ENCODE results near the gene CUTA. TPM values are rescaled to one million over a fixed set of nuclear protein-coding genes. Genes with fewer than 3 reads are reported as not detected.

The CUTA gene
- total and polyA plus RNA-seq, 5 experiments from 2014 or later, result 198 to 441 (median 338) TPM

GRCh38 chr6:33434961-33435360, 17.1 kb upstream of the CUTA start:
- peak overlapping the region in 2 of 10 donors; percentile 14 to 24 for H3K4me3 Mint-ChIP-seq
- H3K4me1 Mint-ChIP-seq, result peaks cover 31 to 48% (median 40%) of the 10 kb centered on the region in 4 donors
- POLR2A ChIA-PET, result interaction anchor here (1.1 to 1.2 kb wide), 2 partner anchors 25 to 29 kb away, joined by 3 to 4 read pairs; no protein-coding TSS in a partner anchor
- peak overlapping the region in 5 of 10 donors; percentile 25 to 82 (median 52) for H3K27ac Mint-ChIP-seq
- no peaks in the 10 kb centered on the region for H3K9me3 Mint-ChIP-seq
- H3K27me3 Mint-ChIP-seq, result no peaks in the 10 kb centered on the region
- ATAC-seq (no peak), DNase-seq (no peak)
- H3K36me3 Mint-ChIP-seq, result peaks cover 0 to 59% (median 9%) of the 10 kb centered on the region in 3 donors

GRCh38 chr6:33433544-33434191, 15.8 kb upstream of the CUTA start:
- Mint-ChIP-seq H3K4me1 (peaks cover 44 to 56% (median 50%) of the 10 kb centered on the region in 4 donors), H3K36me3 (peaks cover 0 to 46% (median 4%) of the 10 kb centered on the region in 3 donors), H3K9me3 (no peaks in the 10 kb centered on the region), H3K4me3 (peak overlapping the region in 7 of 10 donors; percentile 8 to 90 (median 25)), H3K27ac (peak overlapping the region in 9 of 10 donors; percentile 23 to 91 (median 78)), H3K27me3 (no peaks in the 10 kb centered on the region)
- ATAC-seq (no peak), DNase-seq (no peak)
- POLR2A ChIA-PET, result interaction anchor here (0.7 to 5.7 kb wide), 3 partner anchors 21 to 128 kb away, joined by 3 to 52 read pairs (median 3); partner anchors contain the start of gene ZBTB9

GRCh38 chr6:33433001-33433543, 15.2 kb upstream of the CUTA start:
- H3K9me3 Mint-ChIP-seq, result no peaks in the 10 kb centered on the region
- peak overlapping the region; percentile 85 to 94 (median 92) for H3K4me3 Mint-ChIP-seq
- no peak for ATAC-seq
- no peaks in the 10 kb centered on the region for H3K27me3 Mint-ChIP-seq
- POLR2A ChIA-PET, result interaction anchor here (4.5 to 5.7 kb wide), 2 partner anchors 21 to 22 kb away, joined by 49 to 52 read pairs; partner anchors contain the start of genes PHF1 and ZBTB9
- peaks cover 0 to 41% (median 0%) of the 10 kb centered on the region in 3 donors for H3K36me3 Mint-ChIP-seq
- DNase-seq, result no peak
- peak overlapping the region; percentile 88 to 99 (median 93) for H3K27ac Mint-ChIP-seq
- H3K4me1 Mint-ChIP-seq, result peaks cover 50 to 60% (median 55%) of the 10 kb centered on the region in 4 donors

- H3K4me1 Mint-ChIP-seq, result peaks cover 50 to 60% (median 55%) of the 10 kb centered on the region in 4 donors
- peak overlapping the region; percentile 88 to 99 (median 93) for H3K27ac Mint-ChIP-seq
- DNase-seq, result no peak
- H3K36me3 Mint-ChIP-seq, result peaks cover 0 to 36% (median 0%) of the 10 kb centered on the region in 3 donors
- no peaks in the 10 kb centered on the region for H3K9me3 Mint-ChIP-seq
- POLR2A ChIA-PET, result interaction anchor here (1.1 to 5.7 kb wide), 3 partner anchors 21 to 100 kb away, joined by 3 to 52 read pairs (median 49); partner anchors contain the start of genes PHF1 and ZBTB9
- peak overlapping the region; percentile 85 to 94 (median 92) for H3K4me3 Mint-ChIP-seq
- no peak for ATAC-seq
- H3K27me3 Mint-ChIP-seq, result no peaks in the 10 kb centered on the region
Observed at GRCh38 chr6:33432546-33432945, 14.6 kb upstream of the CUTA start.

GRCh38 chr6:33431880-33432541, 14.1 kb upstream of the CUTA start:
- H3K27me3 Mint-ChIP-seq, result no peaks in the 10 kb centered on the region
- ATAC-seq, result peak; percentile 7 to 11
- peaks cover 52 to 66% (median 60%) of the 10 kb centered on the region in 4 donors for H3K4me1 Mint-ChIP-seq
- peak in 1 of 10 donors; percentile 42 for DNase-seq
- H3K36me3 Mint-ChIP-seq, result peaks cover 0 to 31% (median 0%) of the 10 kb centered on the region in 3 donors
- H3K27ac Mint-ChIP-seq, result peak overlapping the region; percentile 69 to 99 (median 94)
- POLR2A ChIA-PET, result interaction anchor here (0.5 to 5.7 kb wide), 11 partner anchors 8 to 996 kb away, joined by 3 to 58 read pairs (median 13); partner anchors contain the start of genes B3GALT4, CUTA, PHF1 and RPS18
- no peaks in the 10 kb centered on the region for H3K9me3 Mint-ChIP-seq
- peak overlapping the region; percentile 85 to 94 (median 92) for H3K4me3 Mint-ChIP-seq

GRCh38 chr6:33430991-33431879, 13.3 kb upstream of the CUTA start:
- Mint-ChIP-seq H3K27me3 (no peaks in the 10 kb centered on the region), H3K4me1 (peaks cover 55 to 74% (median 64%) of the 10 kb centered on the region in 4 donors), H3K9me3 (no peaks in the 10 kb centered on the region), H3K36me3 (peaks cover 0 to 23% (median 0%) of the 10 kb centered on the region in 3 donors), H3K27ac (peak overlapping the region; percentile 88 to 99 (median 96)), H3K4me3 (peak overlapping the region; percentile 85 to 94 (median 92))
- DNase-seq, result peak; percentile 78 to 96 (median 89)
- ATAC-seq, result peak; percentile 59 to 72
- POLR2A ChIA-PET, result interaction anchor here (0.7 to 5.7 kb wide), 26 partner anchors 9 to 460 kb away, joined by 3 to 58 read pairs (median 8); partner anchors contain the start of genes B3GALT4, BAK1, CUTA and KIFC1

GRCh38 chr6:33430334-33430733, 12.4 kb upstream of the CUTA start:
- Mint-ChIP-seq H3K27me3 (no peaks in the 10 kb centered on the region), H3K27ac (peak overlapping the region; percentile 88 to 99 (median 96)), H3K9me3 (no peaks in the 10 kb centered on the region), H3K4me3 (peak overlapping the region; percentile 85 to 94 (median 92)), H3K4me1 (peaks cover 56 to 81% (median 69%) of the 10 kb centered on the region in 4 donors), H3K36me3 (peaks cover 0 to 14% (median 0%) of the 10 kb centered on the region in 3 donors)
- POLR2A ChIA-PET, result interaction anchor here (0.5 to 5.7 kb wide), 26 partner anchors 10 to 1616 kb away, joined by 3 to 58 read pairs (median 8); partner anchors contain the start of genes B3GALT4, BAK1, CUTA and KIFC1
- DNase-seq (peak in 2 of 10 donors; percentile 46 to 47), ATAC-seq (peak in 1 of 2 donors; percentile 6)

- ATAC-seq, result no peak
- Mint-ChIP-seq H3K9me3 (no peaks in the 10 kb centered on the region), H3K27ac (peak overlapping the region; percentile 88 to 99 (median 96)), H3K4me3 (peak overlapping the region; percentile 85 to 94 (median 92)), H3K27me3 (no peaks in the 10 kb centered on the region), H3K4me1 (peaks cover 60 to 87% (median 74%) of the 10 kb centered on the region in 4 donors), H3K36me3 (peaks cover 0 to 9% (median 0%) of the 10 kb centered on the region in 3 donors)
- POLR2A ChIA-PET, result interaction anchor here (0.6 to 5.7 kb wide), 14 partner anchors 11 to 282 kb away, joined by 3 to 58 read pairs (median 14); partner anchors contain the start of genes B3GALT4, BAK1, CUTA and PHF1
- peak in 3 of 10 donors; percentile 37 to 61 (median 59) for DNase-seq
Observed at GRCh38 chr6:33429750-33430052, 11.8 kb upstream of the CUTA start.

GRCh38 chr6:33428966-33429749, 11.3 kb upstream of the CUTA start:
- POLR2A ChIA-PET, result interaction anchor here (0.5 to 5.7 kb wide), 20 partner anchors 11 to 807 kb away, joined by 3 to 58 read pairs (median 8); partner anchors contain the start of genes B3GALT4, BAK1, CUTA and HMGA1
- DNase-seq, result no peak
- H3K27ac Mint-ChIP-seq, result peak overlapping the region; percentile 88 to 99 (median 96)
- peaks cover 65 to 92% (median 80%) of the 10 kb centered on the region in 4 donors for H3K4me1 Mint-ChIP-seq
- ATAC-seq, result no peak
- no peaks in the 10 kb centered on the region for H3K9me3 Mint-ChIP-seq
- no peaks in the 10 kb centered on the region for H3K27me3 Mint-ChIP-seq
- H3K36me3 Mint-ChIP-seq, result peaks cover 0 to 6% (median 0%) of the 10 kb centered on the region in 3 donors
- peak overlapping the region; percentile 85 to 94 (median 92) for H3K4me3 Mint-ChIP-seq

- Mint-ChIP-seq H3K36me3 (no peaks in the 10 kb centered on the region), H3K4me3 (peak overlapping the region; percentile 85 to 94 (median 92)), H3K4me1 (peaks cover 66 to 93% (median 82%) of the 10 kb centered on the region in 4 donors), H3K27me3 (no peaks in the 10 kb centered on the region), H3K9me3 (no peaks in the 10 kb centered on the region), H3K27ac (peak overlapping the region; percentile 88 to 99 (median 96))
- POLR2A ChIA-PET, result interaction anchor here (0.6 to 5.7 kb wide), 17 partner anchors 8 to 808 kb away, joined by 3 to 58 read pairs (median 5); partner anchors contain the start of genes B3GALT4, BAK1, CUTA and HMGA1
- DNase-seq (peak in 4 of 10 donors; percentile 21 to 57 (median 56)), ATAC-seq (peak in 1 of 2 donors; percentile 8)
Observed at GRCh38 chr6:33428224-33428965, 10.5 kb upstream of the CUTA start.
